PC-3 (cell line): ENCODE measurements around the gene RBM14. TPM values are rescaled to one million over a fixed set of nuclear protein-coding genes. Genes with fewer than 3 reads are reported as not detected.

Source experiments
- ATAC-seq: fragments of 200-7000 bp; cut with Tn5 transposase; 2 replicates; pipeline ENCODE4 v1.9.1; 2020; ENCODE audit warnings: mild to moderate bottlenecking, moderate library complexity
- BruUV-seq: library from RNA; stranded (reverse); fragments of 400-500 nt; replicated peaks from 2 replicates; lab custom pipeline; 2021; lab: Mats Ljungman, UMichigan
- CTCF ChIA-PET: fragments of 300-600 bp; sonication (Branson Sonifier 250); formaldehyde crosslinking; loops from one replicate; lab custom pipeline; 2022; ENCODE audit warnings: antibody characterized with exemption; lab: Charles Lee
- POLR2A ChIA-PET: fragments of 300-600 bp; sonication (Branson Sonifier 250); formaldehyde crosslinking; loops from one replicate; lab custom pipeline; 2022; ENCODE audit warnings: antibody characterized with exemption; ENCODE audit not compliant: unreplicated experiment; lab: Charles Lee
- DNase-seq: peaks from one replicate; pipeline ENCODE4 v3.0.0-alpha.2; 2015
- H2AFZ ChIP-seq: fragments of 300-600 bp; sonication (generic); 2 replicates; pipeline ENCODE4 v1.6.0; 2016; ENCODE audit warnings: antibody characterized with exemption, low read length
- H3F3A ChIP-seq: fragments of 300-600 bp; sonication (generic); one replicate; pipeline ENCODE4 v1.6.0; 2017; ENCODE audit warnings: antibody characterized with exemption, low read length, control low read depth, mild to moderate bottlenecking; ENCODE audit not compliant: unreplicated experiment
- H3K27ac ChIP-seq: fragments of 300-600 bp; sonication (generic); 2 replicates; pipeline ENCODE4 v1.5.1; 2016; ENCODE audit warnings: mild to moderate bottlenecking, low read length
- H3K27me3 ChIP-seq: fragments of 300-600 bp; sonication (generic); 2 replicates; pipeline ENCODE4 v1.6.1; 2016; ENCODE audit warnings: low read length, mixed read lengths
- H3K36me3 ChIP-seq: fragments of 300-600 bp; sonication (generic); 2 replicates; pipeline ENCODE4 v1.6.1; 2016; ENCODE audit warnings: low read depth, mixed run types, low read length, mixed read lengths
- H3K4me1 ChIP-seq: fragments of 300-600 bp; sonication (generic); 2 replicates; pipeline ENCODE4 v1.5.1; 2016; ENCODE audit warnings: low read length; ENCODE audit not compliant: insufficient read depth
- H3K4me2 ChIP-seq: fragments of 300-600 bp; sonication (generic); 2 replicates; pipeline ENCODE4 v1.6.0; 2016; ENCODE audit warnings: low read length
- H3K4me3 ChIP-seq: fragments of 300-600 bp; sonication (generic); 2 replicates; pipeline ENCODE4 v1.5.1; 2016; ENCODE audit warnings: mild to moderate bottlenecking, low read length, mixed read lengths
- H3K79me2 ChIP-seq: fragments of 300-600 bp; sonication (generic); 2 replicates; pipeline ENCODE4 v1.6.1; 2017; ENCODE audit warnings: low read length, mixed read lengths
- H3K9ac ChIP-seq: fragments of 300-600 bp; sonication (generic); 2 replicates; pipeline ENCODE4 v1.6.0; 2016; ENCODE audit warnings: mild to moderate bottlenecking, low read length
- H3K9me2 ChIP-seq: fragments of 300-600 bp; sonication (generic); replicated peaks from 2 replicates; pipeline ENCODE4 v1.6.1; 2016; ENCODE audit warnings: mixed run types, low read length, mixed read lengths
- H3K9me3 ChIP-seq: fragments of 300-600 bp; sonication (generic); 2 replicates; pipeline ENCODE4 v1.6.1; 2016; ENCODE audit warnings: low read length, mixed read lengths
- H4K20me1 ChIP-seq: fragments of 300-600 bp; sonication (generic); 2 replicates; pipeline ENCODE4 v1.6.1; 2016; ENCODE audit warnings: low read length, mixed read lengths
- EZH2 ChIP-seq: fragments of 300-600 bp; sonication (generic); IDR thresholded peaks from one replicate; pipeline ENCODE4 v1.6.1; 2017; ENCODE audit warnings: antibody characterized with exemption, mild to moderate bottlenecking, low read length; ENCODE audit not compliant: unreplicated experiment
- EZH2phosphoT487 ChIP-seq: fragments of 300-600 bp; sonication (generic); IDR thresholded peaks from 2 replicates; pipeline ENCODE4 v1.6.1; 2018; ENCODE audit warnings: mild to moderate bottlenecking, antibody characterized with exemption, low read length, borderline replicate concordance
- intact Hi-C: fragments of 100-400 bp; cut with micrococcal nuclease; formaldehyde crosslinking; loops from 2 replicates; pipeline ENCODE4 v1.9.0; 2023
- total RNA-seq: library from RNA; depleted of rRNA; stranded (reverse); fragments of >200 nt; gene quantifications from 2 replicates; pipeline ENCODE4 v1.2.3, GENCODE V29; 2014
- TF ChIP-seq, protein P1 (sequence below): fragments of 300-600 bp; sonication (generic); conservative IDR thresholded peaks from 2 replicates; pipeline ENCODE4 v1.5.1; 2017; ENCODE audit warnings: antibody characterized with exemption, low read depth, mild to moderate bottlenecking, low read length

RBM14 gene
- total RNA-seq, 1 experiment from 2014 or later, result 79.3 TPM

DNA sequence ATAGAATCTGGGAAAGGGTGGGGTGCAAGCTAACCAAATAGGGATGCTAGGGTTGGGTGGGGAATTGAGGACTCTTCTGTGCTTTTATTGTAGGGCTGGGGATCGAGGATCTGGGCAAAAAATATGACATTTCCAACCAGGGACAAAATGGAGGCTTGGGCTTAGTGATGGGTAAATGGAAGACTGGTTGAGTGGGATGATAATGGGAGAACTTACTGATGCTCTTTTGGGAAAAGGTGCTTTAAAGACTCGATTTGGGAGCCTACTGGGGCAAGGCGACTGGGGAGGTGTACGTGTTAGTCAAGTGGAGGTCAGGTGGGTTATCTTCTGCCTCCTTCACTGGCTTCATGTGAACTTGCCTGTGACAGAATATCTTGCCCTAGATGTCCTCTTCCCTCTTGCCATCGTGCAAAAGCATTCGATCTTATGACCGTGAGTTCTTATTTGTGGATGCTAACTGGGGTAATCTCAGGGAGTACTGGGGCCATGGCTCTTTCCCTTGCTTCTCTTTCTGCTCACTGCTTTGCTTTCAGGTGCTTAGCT is 11.7 kb downstream of the RBM14 start:
- TF ChIP-seq EZH2phosphoT487 (no peak), EZH2 (no peak)
- TF ChIP-seq, protein P1, sequence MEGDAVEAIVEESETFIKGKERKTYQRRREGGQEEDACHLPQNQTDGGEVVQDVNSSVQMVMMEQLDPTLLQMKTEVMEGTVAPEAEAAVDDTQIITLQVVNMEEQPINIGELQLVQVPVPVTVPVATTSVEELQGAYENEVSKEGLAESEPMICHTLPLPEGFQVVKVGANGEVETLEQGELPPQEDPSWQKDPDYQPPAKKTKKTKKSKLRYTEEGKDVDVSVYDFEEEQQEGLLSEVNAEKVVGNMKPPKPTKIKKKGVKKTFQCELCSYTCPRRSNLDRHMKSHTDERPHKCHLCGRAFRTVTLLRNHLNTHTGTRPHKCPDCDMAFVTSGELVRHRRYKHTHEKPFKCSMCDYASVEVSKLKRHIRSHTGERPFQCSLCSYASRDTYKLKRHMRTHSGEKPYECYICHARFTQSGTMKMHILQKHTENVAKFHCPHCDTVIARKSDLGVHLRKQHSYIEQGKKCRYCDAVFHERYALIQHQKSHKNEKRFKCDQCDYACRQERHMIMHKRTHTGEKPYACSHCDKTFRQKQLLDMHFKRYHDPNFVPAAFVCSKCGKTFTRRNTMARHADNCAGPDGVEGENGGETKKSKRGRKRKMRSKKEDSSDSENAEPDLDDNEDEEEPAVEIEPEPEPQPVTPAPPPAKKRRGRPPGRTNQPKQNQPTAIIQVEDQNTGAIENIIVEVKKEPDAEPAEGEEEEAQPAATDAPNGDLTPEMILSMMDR, result no peak
- H3K36me3 ChIP-seq, result peaks cover 86% of the 10 kb centered on the region
- H3K79me2 ChIP-seq, result peaks cover 100% of the 10 kb centered on the region

DNA sequence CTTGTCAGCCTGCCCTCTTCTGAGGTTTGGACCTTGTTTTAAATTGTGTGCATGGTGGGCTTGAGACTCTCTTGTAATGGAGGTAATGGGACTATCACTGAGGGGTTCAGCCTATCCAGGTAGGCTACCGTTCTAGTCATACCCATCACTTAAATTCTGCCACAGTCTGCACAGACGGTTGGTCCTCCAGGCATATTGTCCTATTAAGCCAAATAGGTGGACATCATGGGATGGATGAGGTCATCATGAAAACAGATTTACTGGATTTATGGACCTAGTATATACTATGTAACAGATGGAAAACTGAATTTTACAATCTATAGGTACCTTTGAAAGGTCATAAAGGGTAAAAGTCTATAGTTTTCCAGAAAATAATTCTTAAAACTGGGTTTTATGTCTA is 12.9 kb downstream of the RBM14 start:
- Histone ChIP-seq H3K4me3 (no peak overlapping the region), H3K36me3 (peaks cover 78% of the 10 kb centered on the region), H2AFZ (no peak overlapping the region), H3K27ac (no peak overlapping the region), H3K4me2 (no peak overlapping the region), H3F3A (peaks cover 9% of the 10 kb centered on the region), H3K9me3 (no peaks in the 10 kb centered on the region), H3K4me1 (no peaks in the 10 kb centered on the region), H3K79me2 (peaks cover 100% of the 10 kb centered on the region), H3K27me3 (no peaks in the 10 kb centered on the region), H3K9ac (no peak overlapping the region), H4K20me1 (peaks cover 78% of the 10 kb centered on the region), H3K9me2 (no peaks in the 10 kb centered on the region)
- intact Hi-C loops, result no loop called here
- CTCF ChIA-PET, result no interaction called here
- ATAC-seq (no peak), DNase-seq (no peak)
- TF ChIP-seq EZH2, result no peak
- TF ChIP-seq, protein P1, result no peak
- no peak for TF ChIP-seq EZH2phosphoT487
- no TSS peak for BruUV-seq
- POLR2A ChIA-PET, result interaction anchor here (0.6 to 0.7 kb wide), 2 partner anchors 20 to 234 kb away, joined by 4 to 5 read pairs; no protein-coding TSS in a partner anchor

More for the DNA sequence above, 11.7 kb downstream of the RBM14 start:
- no peak overlapping the region for H3K9ac ChIP-seq
- ChIA-PET CTCF (no interaction called here), POLR2A (no interaction called here)
- DNase-seq (no peak), ATAC-seq (no peak)
- no peaks in the 10 kb centered on the region for H3K9me2 ChIP-seq
- no peaks in the 10 kb centered on the region for H3K27me3 ChIP-seq
- H3K9me3 ChIP-seq, result no peaks in the 10 kb centered on the region
- H3K4me2 ChIP-seq, result no peak overlapping the region
- H3K4me1 ChIP-seq, result no peaks in the 10 kb centered on the region
- intact Hi-C loops, result no loop called here
- H4K20me1 ChIP-seq, result peaks cover 87% of the 10 kb centered on the region
- no TSS peak for BruUV-seq
- peaks cover 9% of the 10 kb centered on the region for H3F3A ChIP-seq
- no peak overlapping the region for H2AFZ ChIP-seq
- H3K27ac ChIP-seq, result no peak overlapping the region
- H3K4me3 ChIP-seq, result no peak overlapping the region

DNA sequence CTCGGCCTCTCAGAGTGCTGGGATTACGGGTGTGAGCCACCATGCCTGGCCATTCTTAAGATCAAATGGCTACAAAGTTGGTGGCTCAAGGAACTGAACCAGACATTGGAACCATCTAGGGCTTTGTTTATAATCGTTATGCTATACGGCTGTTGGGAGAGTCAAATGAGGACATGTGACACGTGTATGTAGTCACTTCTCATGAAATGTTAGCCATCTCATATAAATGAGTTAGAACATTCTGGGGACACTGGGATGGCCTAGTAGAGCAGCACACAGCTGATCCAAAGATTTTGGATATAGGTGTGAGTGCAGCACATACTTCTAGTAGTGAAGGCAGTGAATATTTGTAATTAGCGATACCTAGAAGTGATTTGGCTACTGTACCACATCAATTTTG is 15.5 kb downstream of the RBM14 start:
- no peak overlapping the region for H3K9ac ChIP-seq
- CTCF ChIA-PET, result no interaction called here
- DNase-seq, result no peak
- peaks cover 100% of the 10 kb centered on the region for H3K79me2 ChIP-seq
- BruUV-seq, result no TSS peak
- peaks cover 55% of the 10 kb centered on the region for H4K20me1 ChIP-seq
- peaks cover 8% of the 10 kb centered on the region for H3F3A ChIP-seq
- ATAC-seq, result no peak
- POLR2A ChIA-PET, result no interaction called here
- no peak overlapping the region for H3K27ac ChIP-seq
- H3K36me3 ChIP-seq, result peaks cover 56% of the 10 kb centered on the region
- H2AFZ ChIP-seq, result no peak overlapping the region
- no peaks in the 10 kb centered on the region for H3K4me1 ChIP-seq
- H3K9me2 ChIP-seq, result no peaks in the 10 kb centered on the region
- intact Hi-C loops, result no loop called here
- H3K9me3 ChIP-seq, result no peaks in the 10 kb centered on the region
- no peak overlapping the region for H3K4me2 ChIP-seq
- TF ChIP-seq, protein P1, result no peak
- TF ChIP-seq EZH2phosphoT487, result no peak
- no peak for TF ChIP-seq EZH2
- H3K4me3 ChIP-seq, result no peak overlapping the region
- no peaks in the 10 kb centered on the region for H3K27me3 ChIP-seq
